Spleen (tissue), 7 donors: ENCODE measurements around the gene MT1B.

Source experiments
- CTCF ChIP-seq, 11 experiments: fragments of 200-600 bp in 7 of 11; fragments of 450-650 bp in 4 of 11; sonication (generic) in 4 of 11; IDR thresholded peaks in 8 of 11; conservative IDR thresholded peaks in 3 of 11; 1 replicate in 7 of 11; 2 replicates in 4 of 11; pipeline versions ENCODE4 v1.4.0 to v1.8.0; 2016 to 2021; ENCODE audit warnings: antibody characterized with exemption in 11 of 11, inconsistent platforms in 4 of 11, mild to moderate bottlenecking in 1 of 11
- POLR2A ChIP-seq, 3 donors: fragments of 450-650 bp; IDR thresholded peaks; one replicate each; pipeline ENCODE4 v1.5.1; 2017; ENCODE audit warnings: antibody characterized with exemption in 3 of 3, mild to moderate bottlenecking in 1 of 3
- donor health status: DM: no; HTN: no; CAD: no; lungs with moderate emphysema.
- donor health status: DM: no; HTN: no; CAD: no.
- donor health status: DM: no; HTN: no; CAD: no.

- TF ChIP-seq CTCF (IDR thresholded peaks at IDR 0.05 in 8 of 11, conservative IDR thresholded peaks at IDR 0.05 in 3 of 11) = no peak
- no peak for TF ChIP-seq POLR2A (IDR thresholded peaks at IDR 0.05)
Observed at GRCh38 chr16:56634715-56635440, 16.8 kb upstream of the MT1B start.
